ENCODE measurements around the gene RPS6KB2.
"Not testable (repeated sequence)": the region's sequence is repeated elsewhere in the genome, so short reads cannot be mapped to it uniquely, and the experiment has no call there.

The RPS6KB2 gene

GRCh38 chr11:67464411-67465188 is 36.3 kb downstream of the RPS6KB2 start:
- TF ChIP-seq ZNF274 (IDR thresholded peaks at IDR 0.05; ENCODE audit: low read depth, low read length): no peak
- peak overlapping the region; percentile 81 for H3K4me3 ChIP-seq (ENCODE audit: low read length)

- TF ChIP-seq ZNF274 (IDR thresholded peaks at IDR 0.05; ENCODE audit: low read depth, low read length): no peak
- peak overlapping the region; percentile 81 for H3K4me3 ChIP-seq (ENCODE audit: low read length)
Measured at GRCh38 chr11:67465189-67465510, 36.9 kb downstream of the RPS6KB2 start.

- peak overlapping the region; percentile 81 for H3K4me3 ChIP-seq (ENCODE audit: low read length)
Measured at GRCh38 chr11:67465530-67465929, 37.2 kb downstream of the RPS6KB2 start.

- no peak for TF ChIP-seq ZNF274 (IDR thresholded peaks at IDR 0.05; ENCODE audit: low read depth, low read length)
- no peak overlapping the region for H3K4me3 ChIP-seq (ENCODE audit: low read length)
Measured at GRCh38 chr11:67466367-67466766, 38.1 kb downstream of the RPS6KB2 start.

GRCh38 chr11:67466962-67467771 is 38.9 kb downstream of the RPS6KB2 start:
- no peak for TF ChIP-seq ZNF274 (IDR thresholded peaks at IDR 0.05; ENCODE audit: low read depth, low read length)
- H3K4me3 ChIP-seq (ENCODE audit: low read length): no peak overlapping the region

GRCh38 chr11:67468056-67468455 is 39.8 kb downstream of the RPS6KB2 start:
- TF ChIP-seq ZNF274 (IDR thresholded peaks at IDR 0.05; ENCODE audit: low read depth, low read length): no peak
- H3K4me3 ChIP-seq (ENCODE audit: low read length): peak overlapping the region; percentile 82; the same call in 1 of the 2 replicates

GRCh38 chr11:67468456-67468758 is 40.1 kb downstream of the RPS6KB2 start:
- H3K4me3 ChIP-seq (ENCODE audit: low read length): peak overlapping the region; percentile 82
- no peak for TF ChIP-seq ZNF274 (IDR thresholded peaks at IDR 0.05; ENCODE audit: low read depth, low read length)

GRCh38 chr11:67468759-67469507 is 40.6 kb downstream of the RPS6KB2 start, which contains the start of gene TMEM134:
Gene TMEM134, minus strand, starts transcription at chr11:67469251. Its CDS starts 59 bp downstream, at chr11:67469192.
- no peak for TF ChIP-seq ZNF274 (IDR thresholded peaks at IDR 0.05; ENCODE audit: low read depth, low read length)

GRCh38 chr11:67469508-67469811 is 41.2 kb downstream of the RPS6KB2 start:
- no peak for TF ChIP-seq ZNF274 (IDR thresholded peaks at IDR 0.05; ENCODE audit: low read depth, low read length)

More at GRCh38 chr11:67468759-67469507, 40.6 kb downstream of the RPS6KB2 start, which contains the start of gene TMEM134:
- peak within 1 kb of the TSS; percentile 82 for H3K4me3 ChIP-seq (ENCODE audit: low read length)

GRCh38 chr11:67470337-67471002 is 42.2 kb downstream of the RPS6KB2 start:
- no peak overlapping the region for H3K4me3 ChIP-seq (ENCODE audit: low read length)
- TF ChIP-seq ZNF274 (IDR thresholded peaks at IDR 0.05; ENCODE audit: low read depth, low read length): no peak

More at GRCh38 chr11:67469508-67469811, 41.2 kb downstream of the RPS6KB2 start:
- H3K4me3 ChIP-seq (ENCODE audit: low read length): peak overlapping the region; percentile 52; the same call in 1 of the 2 replicates

GRCh38 chr11:67472882-67473281 is 44.6 kb downstream of the RPS6KB2 start:
- no peak overlapping the region for H3K4me3 ChIP-seq (ENCODE audit: low read length)

GRCh38 chr11:67476692-67477091 is 48.4 kb downstream of the RPS6KB2 start:
- H3K4me3 ChIP-seq (ENCODE audit: low read length): not testable (repeated sequence)

More at GRCh38 chr11:67472882-67473281, 44.6 kb downstream of the RPS6KB2 start:
- no peak for TF ChIP-seq ZNF274 (IDR thresholded peaks at IDR 0.05; ENCODE audit: low read depth, low read length)

- H3K4me3 ChIP-seq (ENCODE audit: low read length): not testable (repeated sequence)
Measured at GRCh38 chr11:67477344-67478050, 49.2 kb downstream of the RPS6KB2 start.

Data from GM08714 (cell line).